Keratinocyte (primary cell): ENCODE measurements around the gene KRTAP1-4.

Experiments used
- CTCF ChIP-seq, 3 experiments: IDR thresholded peaks in 1 of 3; conservative IDR thresholded peaks in 1 of 3; optimal IDR thresholded peaks in 1 of 3; 2 replicates in 2 of 3; 3 replicates in 1 of 3; pipeline versions ENCODE3 to v1.5.1; 2011; ENCODE audit warnings: low read length in 3 of 3, mild to moderate bottlenecking in 3 of 3, moderate library complexity in 2 of 3, control low read depth in 1 of 3, inconsistent platforms in 1 of 3; ENCODE audit not compliant: insufficient read depth in 2 of 3; ENCODE audit errors: extremely low read depth in 1 of 3
- EZH2 ChIP-seq: IDR thresholded peaks from one replicate; pipeline ENCODE4 v1.6.1; 2012; ENCODE audit warnings: inconsistent platforms, mild to moderate bottlenecking, low read length, moderate library complexity

GRCh38 chr17:41012326-41013120 lies 17.5 kb downstream of the KRTAP1-4 start:
- TF ChIP-seq CTCF (optimal IDR thresholded peaks at IDR 0.05 in 1 of 3, IDR thresholded peaks at IDR 0.05 in 1 of 3, conservative IDR thresholded peaks at IDR 0.05 in 1 of 3; ENCODE audit: extremely low read depth in 1 of 3, insufficient read depth in 2 of 3, low read length in 3 of 3) (no peak), EZH2 (no peak)
